ENCODE results near the gene SPRN. TPM values are rescaled to one million over a fixed set of nuclear protein-coding genes. Genes with fewer than 3 reads are reported as not detected.
A peak's percentile ranks its signal among the peaks of the same experiment; 100 is the strongest.

Gene SPRN
- total and polyA plus RNA-seq, 7 donors: under 0.01 to 1.1 (median 0.41) TPM; not detected in 2

GRCh38 chr10:133379152-133379800 is 45.1 kb downstream of the SPRN start, which contains the start of gene PAOX:
Gene PAOX (plus strand): TSS chr10:133379262. CDS start chr10:133379317, 55 bp downstream.
- Histone ChIP-seq H3K27me3 (no peaks in the 10 kb centered on the region), H3K27ac (peak within 1 kb of the TSS; percentile 83 to 93 (median 86)), H3K4me3 (peak within 1 kb of the TSS; percentile 64 to 98 (median 80)), H3K36me3 (peaks cover 0 to 16% (median 0%) of the 10 kb centered on the region in 4 donors), H3K9me3 (no peaks in the 10 kb centered on the region), H3K4me1 (peaks cover 0 to 25% (median 19%) of the 10 kb centered on the region in 4 donors)
- DNase-seq: peak; percentile 88
- intact Hi-C loops (cut with DNase I): loop anchor here (2.0 to 5.0 kb wide), 3 partner anchors 14 to 117 kb away; no protein-coding TSS in a partner anchor
- 3 to 4% methylated on average over 67 to 69 of the region's 78 CpGs for WGBS, 2 donors
- TF ChIP-seq POLR2AphosphoS5 (IDR thresholded peaks at IDR 0.05): peak in 2 of 4 donors; percentile 28 to 77
- TF ChIP-seq, protein P1, sequence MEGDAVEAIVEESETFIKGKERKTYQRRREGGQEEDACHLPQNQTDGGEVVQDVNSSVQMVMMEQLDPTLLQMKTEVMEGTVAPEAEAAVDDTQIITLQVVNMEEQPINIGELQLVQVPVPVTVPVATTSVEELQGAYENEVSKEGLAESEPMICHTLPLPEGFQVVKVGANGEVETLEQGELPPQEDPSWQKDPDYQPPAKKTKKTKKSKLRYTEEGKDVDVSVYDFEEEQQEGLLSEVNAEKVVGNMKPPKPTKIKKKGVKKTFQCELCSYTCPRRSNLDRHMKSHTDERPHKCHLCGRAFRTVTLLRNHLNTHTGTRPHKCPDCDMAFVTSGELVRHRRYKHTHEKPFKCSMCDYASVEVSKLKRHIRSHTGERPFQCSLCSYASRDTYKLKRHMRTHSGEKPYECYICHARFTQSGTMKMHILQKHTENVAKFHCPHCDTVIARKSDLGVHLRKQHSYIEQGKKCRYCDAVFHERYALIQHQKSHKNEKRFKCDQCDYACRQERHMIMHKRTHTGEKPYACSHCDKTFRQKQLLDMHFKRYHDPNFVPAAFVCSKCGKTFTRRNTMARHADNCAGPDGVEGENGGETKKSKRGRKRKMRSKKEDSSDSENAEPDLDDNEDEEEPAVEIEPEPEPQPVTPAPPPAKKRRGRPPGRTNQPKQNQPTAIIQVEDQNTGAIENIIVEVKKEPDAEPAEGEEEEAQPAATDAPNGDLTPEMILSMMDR (IDR thresholded peaks at IDR 0.05): no peak
- no peak for TF ChIP-seq EP300 (IDR thresholded peaks at IDR 0.05)
- no peak for TF ChIP-seq POLR2A (IDR thresholded peaks at IDR 0.05)

GRCh38 chr10:133378251-133379096 is 46.0 kb downstream of the SPRN start:
- peak overlapping the region; percentile 64 to 98 (median 80) for H3K4me3 ChIP-seq
- peaks cover 0 to 32% (median 24%) of the 10 kb centered on the region in 4 donors for H3K4me1 ChIP-seq
- peak in 1 of 2 donors; percentile 34 for TF ChIP-seq POLR2A (IDR thresholded peaks at IDR 0.05)
- no peak for TF ChIP-seq EP300 (IDR thresholded peaks at IDR 0.05)
- peak in 3 of 4 donors; percentile 4 to 78 (median 72) for TF ChIP-seq POLR2AphosphoS5 (IDR thresholded peaks at IDR 0.05)
- TF ChIP-seq, protein P1 (IDR thresholded peaks at IDR 0.05): no peak
- no peaks in the 10 kb centered on the region for H3K9me3 ChIP-seq
- WGBS, 2 donors: 0 to 1% methylated on average over 83 to 84 of the region's 90 CpGs
- peaks cover 0 to 10% (median 0%) of the 10 kb centered on the region in 4 donors for H3K36me3 ChIP-seq
- peak overlapping the region; percentile 83 to 93 (median 86) for H3K27ac ChIP-seq
- intact Hi-C loops (cut with DNase I): loop anchor here (2.0 to 5.0 kb wide), 3 partner anchors 14 to 116 kb away; no protein-coding TSS in a partner anchor
- no peaks in the 10 kb centered on the region for H3K27me3 ChIP-seq
- peak; percentile 81 for DNase-seq

GRCh38 chr10:133377818-133378250 is 46.6 kb downstream of the SPRN start:
- intact Hi-C loops (cut with DNase I): loop anchor here (2.0 to 5.0 kb wide), 3 partner anchors 15 to 116 kb away; no protein-coding TSS in a partner anchor

More at GRCh38 chr10:133377818-133378250, 46.6 kb downstream of the SPRN start:
- H3K4me1 ChIP-seq: peaks cover 0 to 32% (median 24%) of the 10 kb centered on the region in 4 donors
- H3K9me3 ChIP-seq: no peaks in the 10 kb centered on the region
- TF ChIP-seq, protein P1 (IDR thresholded peaks at IDR 0.05): no peak
- TF ChIP-seq POLR2A (IDR thresholded peaks at IDR 0.05) (no peak), EP300 (IDR thresholded peaks at IDR 0.05) (no peak), POLR2AphosphoS5 (IDR thresholded peaks at IDR 0.05) (no peak)
- H3K27ac ChIP-seq: peak overlapping the region; percentile 83 to 93 (median 86)
- 22 to 33% methylated on average over 20 of the region's 20 CpGs for WGBS, 2 donors
- H3K27me3 ChIP-seq: no peaks in the 10 kb centered on the region
- H3K36me3 ChIP-seq: peaks cover 0 to 10% (median 0%) of the 10 kb centered on the region in 4 donors
- H3K4me3 ChIP-seq: peak overlapping the region; percentile 64 to 98 (median 80)
- no peak for DNase-seq

Measured in sigmoid colon (tissue), 7 donors.